IPS DF 6.9 (cell line): ENCODE data around the gene PPFIA1.

ENCODE experiments used
- DNase-seq: peaks from one replicate; pipeline ENCODE4 v3.0.0-alpha.2; 2013; ENCODE audit warnings: low read depth, low spot score
- H3K27ac ChIP-seq: one replicate; pipeline ENCODE4 v1.5.1; 2013; ENCODE audit warnings: low read length, control low read depth
- H3K27me3 ChIP-seq: 2 replicates; pipeline ENCODE4 v1.6.1; 2013; ENCODE audit warnings: mild to moderate bottlenecking, low read length; ENCODE audit not compliant: control insufficient read depth, insufficient read depth
- H3K36me3 ChIP-seq: 2 replicates; pipeline ENCODE4 v1.6.1; 2013; ENCODE audit warnings: low read length; ENCODE audit not compliant: control insufficient read depth, insufficient read depth
- H3K4me1 ChIP-seq: 2 replicates; pipeline ENCODE4 v1.6.1; 2013; ENCODE audit warnings: low read length; ENCODE audit not compliant: control insufficient read depth, insufficient read depth
- H3K4me3 ChIP-seq: 2 replicates; pipeline ENCODE4 v1.5.1; 2013; ENCODE audit warnings: mild to moderate bottlenecking, low read length
- H3K9me3 ChIP-seq: 2 replicates; pipeline ENCODE4 v1.6.1; 2013; ENCODE audit warnings: low read length, inconsistent platforms; ENCODE audit not compliant: control insufficient read depth, insufficient read depth
- WGBS: extraction: QIAGEN DNeasy Blood & Tissue Kit; methylation state at CpG from one replicate; pipeline ENCODE4 v1.1.7; 2013; ENCODE audit warnings: mixed read lengths, missing lambda C conversion rate; ENCODE audit not compliant: insufficient read length, insufficient coverage; 5-methylcytosine and 5-hydroxymethylcytosine counted together

Gene PPFIA1

GRCh38 chr11:70334351-70334995 is 64.0 kb downstream of the PPFIA1 start:
- Histone ChIP-seq H3K27me3 (no peaks in the 10 kb centered on the region), H3K36me3 (peaks cover 44% of the 10 kb centered on the region), H3K27ac (no peak overlapping the region), H3K4me3 (no peak overlapping the region), H3K9me3 (no peaks in the 10 kb centered on the region), H3K4me1 (no peaks in the 10 kb centered on the region)
- WGBS, result no CpG with 5 or more reads among the region's 16 CpGs
- no peak for DNase-seq

- Histone ChIP-seq H3K9me3 (no peaks in the 10 kb centered on the region), H3K4me1 (no peaks in the 10 kb centered on the region), H3K27ac (no peak overlapping the region), H3K36me3 (peaks cover 45% of the 10 kb centered on the region), H3K4me3 (no peak overlapping the region), H3K27me3 (no peaks in the 10 kb centered on the region)
- no peak for DNase-seq
- WGBS, result no CpG with 5 or more reads among the region's 7 CpGs
Observed at GRCh38 chr11:70335511-70335910, 65.0 kb downstream of the PPFIA1 start.

- no peaks in the 10 kb centered on the region for H3K27me3 ChIP-seq
- H3K9me3 ChIP-seq, result no peaks in the 10 kb centered on the region
- H3K4me1 ChIP-seq, result no peaks in the 10 kb centered on the region
- peaks cover 43% of the 10 kb centered on the region for H3K36me3 ChIP-seq
- no CpG with 5 or more reads among the region's 4 CpGs for WGBS
- no peak overlapping the region for H3K4me3 ChIP-seq
- DNase-seq, result no peak
- no peak overlapping the region for H3K27ac ChIP-seq
Observed at GRCh38 chr11:70338594-70338993, 68.1 kb downstream of the PPFIA1 start.

DNA sequence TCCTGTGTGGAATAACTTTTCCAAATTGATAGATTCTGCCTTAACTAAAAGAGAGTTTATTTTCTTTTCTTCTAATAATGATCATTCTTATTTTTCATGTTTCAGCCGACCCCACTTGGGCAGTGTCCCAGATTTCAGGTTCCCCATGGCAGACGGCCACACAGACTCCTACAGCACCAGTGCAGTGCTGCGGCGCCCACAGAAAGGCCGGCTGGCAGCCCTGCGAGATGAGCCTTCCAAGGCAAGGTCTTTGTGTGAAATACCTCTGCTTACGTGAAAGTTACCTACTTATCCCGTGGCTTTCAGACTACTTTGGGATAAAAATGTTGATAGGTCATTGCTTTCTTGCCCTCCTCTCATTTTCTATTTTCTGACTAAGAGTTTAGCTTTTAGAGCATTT is 68.6 kb downstream of the PPFIA1 start:
- DNase-seq, result no peak
- no CpG with 5 or more reads among the region's 8 CpGs for WGBS
- no peak overlapping the region for H3K4me3 ChIP-seq
- H3K27me3 ChIP-seq, result no peaks in the 10 kb centered on the region
- H3K4me1 ChIP-seq, result no peaks in the 10 kb centered on the region
- H3K9me3 ChIP-seq, result no peaks in the 10 kb centered on the region
- H3K36me3 ChIP-seq, result peaks cover 44% of the 10 kb centered on the region
- H3K27ac ChIP-seq, result no peak overlapping the region

- H3K36me3 ChIP-seq, result peaks cover 37% of the 10 kb centered on the region
- no peak for DNase-seq
- no peak overlapping the region for H3K4me3 ChIP-seq
- H3K27me3 ChIP-seq, result no peaks in the 10 kb centered on the region
- H3K4me1 ChIP-seq, result no peaks in the 10 kb centered on the region
- H3K27ac ChIP-seq, result no peak overlapping the region
- H3K9me3 ChIP-seq, result no peaks in the 10 kb centered on the region
- no CpG with 5 or more reads among the region's 15 CpGs for WGBS
Observed at GRCh38 chr11:70341881-70342429, 71.5 kb downstream of the PPFIA1 start.

DNA sequence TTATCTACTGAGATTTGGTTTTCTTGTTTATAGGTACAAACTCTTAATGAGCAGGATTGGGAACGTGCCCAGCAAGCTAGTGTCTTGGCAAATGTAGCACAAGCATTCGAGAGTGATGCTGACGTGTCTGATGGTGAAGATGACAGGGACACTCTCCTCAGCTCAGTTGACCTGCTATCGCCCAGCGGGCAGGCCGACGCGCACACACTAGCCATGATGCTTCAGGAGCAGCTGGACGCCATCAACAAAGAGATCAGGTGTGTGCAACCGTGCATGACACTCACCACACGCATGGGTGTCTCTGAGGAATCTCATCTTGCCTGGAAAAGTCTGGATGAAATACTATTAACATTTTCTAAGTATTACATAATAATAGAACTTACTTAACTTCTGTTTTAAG is 73.1 kb downstream of the PPFIA1 start:
- H3K27ac ChIP-seq, result no peak overlapping the region
- H3K27me3 ChIP-seq, result no peaks in the 10 kb centered on the region
- no CpG with 5 or more reads among the region's 11 CpGs for WGBS
- DNase-seq, result no peak
- peaks cover 36% of the 10 kb centered on the region for H3K36me3 ChIP-seq
- H3K4me1 ChIP-seq, result no peaks in the 10 kb centered on the region
- H3K9me3 ChIP-seq, result no peaks in the 10 kb centered on the region
- no peak overlapping the region for H3K4me3 ChIP-seq

DNA sequence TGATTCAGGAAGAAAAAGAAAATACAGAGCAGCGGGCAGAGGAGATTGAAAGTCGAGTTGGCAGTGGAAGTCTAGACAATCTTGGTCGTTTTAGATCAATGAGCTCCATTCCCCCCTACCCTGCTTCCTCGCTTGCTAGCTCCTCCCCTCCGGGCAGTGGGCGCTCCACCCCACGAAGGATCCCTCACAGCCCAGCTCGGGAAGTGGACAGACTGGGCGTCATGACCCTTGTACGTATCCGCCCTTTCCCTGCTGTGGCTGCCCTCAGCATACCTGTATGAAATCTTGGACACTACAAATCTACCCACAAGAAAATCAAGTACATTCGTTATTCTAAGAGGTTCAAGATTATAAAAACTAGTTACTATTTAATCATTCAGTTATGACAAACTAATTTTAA is 77.7 kb downstream of the PPFIA1 start:
- Histone ChIP-seq H3K27ac (no peak overlapping the region), H3K27me3 (no peaks in the 10 kb centered on the region), H3K4me3 (no peak overlapping the region), H3K4me1 (no peaks in the 10 kb centered on the region), H3K36me3 (peaks cover 15% of the 10 kb centered on the region; the same call in 1 of the 2 replicates), H3K9me3 (no peaks in the 10 kb centered on the region)
- WGBS, result no CpG with 5 or more reads among the region's 12 CpGs
- DNase-seq, result no peak

DNA sequence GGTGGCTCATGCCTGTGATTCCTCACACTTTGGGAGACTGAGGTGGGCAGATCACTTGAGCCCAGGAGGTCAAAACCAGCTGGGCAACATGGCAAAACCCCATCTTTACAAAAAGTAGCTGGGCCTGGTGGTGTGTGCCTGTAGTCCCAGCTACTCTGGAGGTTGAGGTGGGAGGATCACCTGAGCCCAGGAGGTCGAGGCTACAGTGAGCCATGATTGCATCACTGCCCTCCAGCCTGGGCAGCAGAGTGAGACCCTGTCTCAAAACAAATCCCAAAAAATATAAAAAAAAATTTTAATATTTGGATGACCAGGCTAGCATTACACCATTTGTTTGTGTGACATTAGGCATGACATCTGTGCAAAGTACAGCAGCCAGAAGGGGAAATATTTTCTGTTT is 78.1 kb downstream of the PPFIA1 start:
- Histone ChIP-seq H3K27me3 (no peaks in the 10 kb centered on the region), H3K27ac (no peak overlapping the region), H3K9me3 (no peaks in the 10 kb centered on the region), H3K4me3 (no peak overlapping the region), H3K36me3 (peaks cover 12% of the 10 kb centered on the region; the same call in 1 of the 2 replicates), H3K4me1 (no peaks in the 10 kb centered on the region)
- no peak for DNase-seq
- no CpG with 5 or more reads among the region's 1 CpG for WGBS

DNA sequence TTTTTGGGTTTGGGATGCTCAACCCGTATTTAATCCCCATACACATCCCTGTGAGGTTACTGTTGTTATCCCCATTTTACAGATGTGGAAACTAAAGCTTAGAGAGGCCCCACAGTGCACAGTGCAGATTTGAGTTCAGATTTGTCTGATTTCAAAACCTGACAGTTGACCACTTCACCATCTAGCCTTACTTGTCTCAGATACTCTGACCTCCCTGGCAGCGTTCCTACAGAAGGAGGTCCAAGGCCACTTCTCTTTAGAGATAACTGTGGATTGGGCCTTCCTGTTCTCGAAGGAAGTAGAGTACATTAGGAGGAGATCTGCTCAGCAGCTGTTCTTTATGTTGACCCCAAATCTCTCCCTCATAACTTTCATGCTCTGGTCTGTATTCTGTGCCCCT is 81.2 kb downstream of the PPFIA1 start:
- WGBS, result no CpG with 5 or more reads among the region's 3 CpGs
- H3K27me3 ChIP-seq, result no peaks in the 10 kb centered on the region
- H3K36me3 ChIP-seq, result peaks cover 23% of the 10 kb centered on the region
- H3K9me3 ChIP-seq, result no peaks in the 10 kb centered on the region
- no peak overlapping the region for H3K4me3 ChIP-seq
- no peaks in the 10 kb centered on the region for H3K4me1 ChIP-seq
- DNase-seq, result no peak
- no peak overlapping the region for H3K27ac ChIP-seq

- peaks cover 23% of the 10 kb centered on the region for H3K36me3 ChIP-seq
- no CpG with 5 or more reads among the region's 1 CpG for WGBS
- H3K4me1 ChIP-seq, result no peaks in the 10 kb centered on the region
- no peak overlapping the region for H3K27ac ChIP-seq
- DNase-seq, result no peak
- H3K27me3 ChIP-seq, result no peaks in the 10 kb centered on the region
- H3K9me3 ChIP-seq, result no peaks in the 10 kb centered on the region
- no peak overlapping the region for H3K4me3 ChIP-seq
Observed at GRCh38 chr11:70352100-70352499, 81.6 kb downstream of the PPFIA1 start.

- no peaks in the 10 kb centered on the region for H3K27me3 ChIP-seq
- DNase-seq, result no peak
- peaks cover 23% of the 10 kb centered on the region for H3K36me3 ChIP-seq
Observed at GRCh38 chr11:70352601-70353000, 82.1 kb downstream of the PPFIA1 start.

More at GRCh38 chr11:70352601-70353000, 82.1 kb downstream of the PPFIA1 start:
- Histone ChIP-seq H3K4me1 (no peaks in the 10 kb centered on the region), H3K4me3 (no peak overlapping the region), H3K27ac (no peak overlapping the region), H3K9me3 (no peaks in the 10 kb centered on the region)
- no CpG with 5 or more reads among the region's 19 CpGs for WGBS
